Breast epithelium (tissue), 3 donors: ENCODE measurements around the gene DLX2.

Experiments
- CTCF ChIP-seq, 3 donors: fragments of 450-650 bp; IDR thresholded peaks; one replicate each; pipeline ENCODE4 v1.5.1; 2016 to 2017; ENCODE audit warnings: antibody characterized with exemption in 3 of 3, mild to moderate bottlenecking in 3 of 3, moderate library complexity in 3 of 3
- POLR2A ChIP-seq: fragments of 450-650 bp; IDR thresholded peaks from one replicate; pipeline ENCODE4 v1.6.1; 2016; ENCODE audit warnings: antibody characterized with exemption, mild to moderate bottlenecking, moderate library complexity

- TF ChIP-seq POLR2A (no peak), CTCF (IDR thresholded peaks at IDR 0.05) (no peak)
These were observed 34.4 kb upstream of the DLX2 start for GRCh38 chr2:172137109-172137508.
